HFFc6 (cell line): ENCODE results near the gene SH3PXD2A. TPM values are rescaled to one million over a fixed set of nuclear protein-coding genes. Genes with fewer than 3 reads are reported as not detected.
A peak's percentile ranks its signal among the peaks of the same experiment; 100 is the strongest.

Experiments used
- DNase-seq: peaks from one replicate; pipeline ENCODE4 v3.0.0-alpha.2; 2018
- H3K27ac Mint-ChIP-seq: 2 replicates; pipeline ENCODE4 v1.8.0; 2020; ENCODE audit warnings: mild to moderate bottlenecking, mixed read lengths
- H3K27me3 Mint-ChIP-seq: 2 replicates; pipeline ENCODE4 v1.8.0; 2021; ENCODE audit warnings: mild to moderate bottlenecking, moderate library complexity, mixed read lengths; ENCODE audit not compliant: insufficient read depth
- H3K36me3 Mint-ChIP-seq: 2 replicates; pipeline ENCODE4 v1.8.0; 2021; ENCODE audit warnings: low read depth, mixed read lengths
- H3K4me1 Mint-ChIP-seq: 2 replicates; pipeline ENCODE4 v1.8.0; 2020; ENCODE audit warnings: low read depth, mixed read lengths
- H3K4me3 Mint-ChIP-seq: 2 replicates; pipeline ENCODE4 v1.8.0; 2020; ENCODE audit warnings: mild to moderate bottlenecking, moderate library complexity, mixed read lengths
- H3K9me3 Mint-ChIP-seq: 2 replicates; pipeline ENCODE4 v1.8.0; 2020; ENCODE audit warnings: mild to moderate bottlenecking, mixed read lengths
- total RNA-seq, 6 experiments: library from RNA; stranded (reverse); fragmentation: NEBNext Ultra II Directional; extraction: Animal tissue kit (Norgen Biotek cat#: 25700); gene quantifications; 2 replicates in 1 of 6; 3 replicates in 5 of 6; pipeline ENCODE4 v1.2.3, GENCODE V29; 2021
- TF ChIP-seq, protein P1 (sequence below): fragments of 200-600 bp; sonication (generic); IDR thresholded peaks from 2 replicates; pipeline ENCODE4 v1.5.0; 2021; ENCODE audit warnings: antibody characterized with exemption, mild to moderate bottlenecking

The SH3PXD2A gene
- total RNA-seq, 6 experiments from 2014 or later: 75.5 to 113 (median 81.1) TPM

DNA sequence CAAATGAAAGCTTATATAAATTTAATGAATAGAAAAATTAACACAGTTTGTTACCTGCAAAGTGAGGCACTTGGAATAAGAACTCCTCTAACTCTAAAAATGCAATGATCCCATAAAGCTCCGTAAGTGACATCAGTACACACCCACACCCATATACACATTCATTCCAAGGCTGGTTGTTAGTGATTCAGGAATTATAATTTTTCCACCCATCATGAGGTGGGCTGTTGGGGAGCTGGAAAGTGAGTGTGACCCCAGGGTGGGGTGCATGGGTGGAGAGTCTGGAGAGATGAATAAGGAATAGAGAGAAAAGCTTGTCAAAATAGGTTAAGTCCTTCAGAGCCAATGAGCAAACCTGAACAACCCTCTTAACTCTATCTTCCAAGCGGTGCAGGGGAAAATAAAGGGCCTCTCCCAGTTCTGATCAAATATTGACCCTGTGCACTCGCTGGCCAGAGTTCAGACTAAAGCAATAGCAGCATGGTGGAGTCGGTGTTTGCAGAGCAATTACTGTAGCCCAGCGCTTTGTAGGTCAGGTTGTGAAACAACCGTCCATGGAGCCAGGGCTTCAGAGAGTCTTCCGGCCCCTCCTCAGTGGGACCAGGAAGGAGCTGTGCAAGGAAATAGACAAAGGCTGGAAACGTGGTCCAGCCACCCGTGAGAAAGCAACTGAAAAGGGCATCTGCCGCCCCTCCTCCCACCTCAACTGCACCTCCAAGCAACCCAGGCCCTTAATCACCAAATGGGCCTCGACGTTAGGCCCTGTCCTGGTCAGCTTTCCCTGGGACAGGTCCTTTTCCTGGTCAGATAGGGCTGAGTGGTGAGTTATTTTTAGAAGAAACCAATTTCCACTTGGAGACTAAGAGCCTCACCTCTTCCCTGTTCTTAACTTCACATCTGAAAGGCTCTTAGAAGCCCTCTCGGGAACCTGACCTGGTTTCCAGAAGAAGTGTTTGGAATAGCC lies 61.2 kb downstream of the SH3PXD2A start:
- H3K27ac Mint-ChIP-seq: no peak overlapping the region
- peaks cover 27% of the 10 kb centered on the region for H3K4me1 Mint-ChIP-seq
- TF ChIP-seq, protein P1, sequence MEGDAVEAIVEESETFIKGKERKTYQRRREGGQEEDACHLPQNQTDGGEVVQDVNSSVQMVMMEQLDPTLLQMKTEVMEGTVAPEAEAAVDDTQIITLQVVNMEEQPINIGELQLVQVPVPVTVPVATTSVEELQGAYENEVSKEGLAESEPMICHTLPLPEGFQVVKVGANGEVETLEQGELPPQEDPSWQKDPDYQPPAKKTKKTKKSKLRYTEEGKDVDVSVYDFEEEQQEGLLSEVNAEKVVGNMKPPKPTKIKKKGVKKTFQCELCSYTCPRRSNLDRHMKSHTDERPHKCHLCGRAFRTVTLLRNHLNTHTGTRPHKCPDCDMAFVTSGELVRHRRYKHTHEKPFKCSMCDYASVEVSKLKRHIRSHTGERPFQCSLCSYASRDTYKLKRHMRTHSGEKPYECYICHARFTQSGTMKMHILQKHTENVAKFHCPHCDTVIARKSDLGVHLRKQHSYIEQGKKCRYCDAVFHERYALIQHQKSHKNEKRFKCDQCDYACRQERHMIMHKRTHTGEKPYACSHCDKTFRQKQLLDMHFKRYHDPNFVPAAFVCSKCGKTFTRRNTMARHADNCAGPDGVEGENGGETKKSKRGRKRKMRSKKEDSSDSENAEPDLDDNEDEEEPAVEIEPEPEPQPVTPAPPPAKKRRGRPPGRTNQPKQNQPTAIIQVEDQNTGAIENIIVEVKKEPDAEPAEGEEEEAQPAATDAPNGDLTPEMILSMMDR: no peak
- H3K9me3 Mint-ChIP-seq: no peaks in the 10 kb centered on the region
- no peak for DNase-seq
- no peak overlapping the region for H3K4me3 Mint-ChIP-seq
- peaks cover 2% of the 10 kb centered on the region; the same call in 1 of the 2 replicates for H3K27me3 Mint-ChIP-seq
- H3K36me3 Mint-ChIP-seq: peaks cover 7% of the 10 kb centered on the region; the same call in 1 of the 2 replicates

DNA sequence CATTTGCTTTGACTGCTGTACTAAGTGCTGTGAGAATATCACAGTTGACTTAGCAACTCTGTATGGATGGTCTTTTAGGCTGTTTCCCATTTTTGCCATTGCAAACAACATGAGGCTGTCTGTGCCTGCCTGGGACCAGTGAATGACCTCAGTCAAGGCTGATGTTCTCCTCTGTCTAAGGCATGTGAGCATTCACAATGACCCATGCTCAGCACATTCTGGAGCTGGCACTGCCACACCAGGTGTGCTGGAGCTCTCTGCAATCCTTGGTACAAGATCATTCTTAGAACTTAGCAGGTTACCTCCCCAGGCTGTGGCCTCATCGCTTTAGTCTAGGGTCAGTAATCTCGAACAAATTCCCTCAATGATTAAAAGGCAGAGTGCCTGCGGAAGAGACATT lies 61.9 kb downstream of the SH3PXD2A start:
- no peak overlapping the region for H3K27ac Mint-ChIP-seq
- H3K4me1 Mint-ChIP-seq: peaks cover 24% of the 10 kb centered on the region

DNA sequence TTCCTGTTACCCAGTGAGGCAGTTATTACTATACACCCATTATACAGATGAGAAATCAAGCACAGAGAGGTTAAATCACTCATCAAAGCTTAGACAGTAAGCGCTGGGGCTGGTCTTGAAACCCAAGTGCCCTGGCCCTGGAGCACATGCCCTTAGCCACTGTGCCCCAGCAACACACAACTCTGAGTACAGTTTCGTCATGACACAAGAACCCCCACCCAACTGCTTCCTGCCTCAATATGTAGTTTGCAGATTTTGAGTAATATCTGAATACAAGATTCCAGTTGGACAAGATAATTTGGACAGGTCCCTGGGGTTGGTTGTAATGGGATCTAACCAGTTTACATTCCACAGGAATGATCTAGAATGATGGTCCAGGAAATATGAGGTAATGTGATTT lies 62.8 kb downstream of the SH3PXD2A start:
- Mint-ChIP-seq H3K4me3 (no peak overlapping the region), H3K27ac (no peak overlapping the region), H3K27me3 (peaks cover 2% of the 10 kb centered on the region; the same call in 1 of the 2 replicates), H3K36me3 (peaks cover 4% of the 10 kb centered on the region; the same call in 1 of the 2 replicates), H3K9me3 (no peaks in the 10 kb centered on the region), H3K4me1 (peaks cover 24% of the 10 kb centered on the region)
- peak; percentile 9 for DNase-seq
- TF ChIP-seq, protein P1: no peak

More for the DNA sequence above, 61.9 kb downstream of the SH3PXD2A start:
- TF ChIP-seq, protein P1: no peak
- H3K27me3 Mint-ChIP-seq: peaks cover 2% of the 10 kb centered on the region; the same call in 1 of the 2 replicates
- peaks cover 4% of the 10 kb centered on the region; the same call in 1 of the 2 replicates for H3K36me3 Mint-ChIP-seq
- no peaks in the 10 kb centered on the region for H3K9me3 Mint-ChIP-seq
- no peak for DNase-seq
- H3K4me3 Mint-ChIP-seq: no peak overlapping the region

DNA sequence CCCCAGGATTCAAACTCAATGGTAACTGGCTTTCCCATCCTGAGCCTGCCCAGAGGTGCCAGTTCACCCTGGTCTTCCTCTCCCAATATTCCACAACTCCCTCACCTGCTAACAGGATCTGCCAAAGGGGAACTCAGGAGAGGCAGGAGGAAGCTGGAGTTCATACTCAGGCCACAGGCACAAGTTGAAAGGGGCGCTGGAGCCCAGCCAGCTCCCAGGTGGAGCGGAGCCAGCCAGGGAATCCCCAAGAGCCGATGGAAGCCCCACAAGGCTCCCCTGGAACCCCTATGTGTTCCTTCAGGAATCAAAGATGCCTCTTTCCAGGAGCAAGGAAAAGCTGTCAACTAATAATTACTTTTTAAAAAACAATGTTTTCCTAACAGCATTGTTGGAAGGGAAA lies 63.5 kb downstream of the SH3PXD2A start:
- H3K4me3 Mint-ChIP-seq: no peak overlapping the region
- H3K4me1 Mint-ChIP-seq: peaks cover 24% of the 10 kb centered on the region
- no peaks in the 10 kb centered on the region for H3K9me3 Mint-ChIP-seq
- H3K27me3 Mint-ChIP-seq: peaks cover 2% of the 10 kb centered on the region; the same call in 1 of the 2 replicates
- TF ChIP-seq, protein P1: no peak
- no peak for DNase-seq
- H3K36me3 Mint-ChIP-seq: 0 out of 2 replicates have a peak, but pooled peaks cover 4% of the 10 kb centered on the region
- H3K27ac Mint-ChIP-seq: no peak overlapping the region

DNA sequence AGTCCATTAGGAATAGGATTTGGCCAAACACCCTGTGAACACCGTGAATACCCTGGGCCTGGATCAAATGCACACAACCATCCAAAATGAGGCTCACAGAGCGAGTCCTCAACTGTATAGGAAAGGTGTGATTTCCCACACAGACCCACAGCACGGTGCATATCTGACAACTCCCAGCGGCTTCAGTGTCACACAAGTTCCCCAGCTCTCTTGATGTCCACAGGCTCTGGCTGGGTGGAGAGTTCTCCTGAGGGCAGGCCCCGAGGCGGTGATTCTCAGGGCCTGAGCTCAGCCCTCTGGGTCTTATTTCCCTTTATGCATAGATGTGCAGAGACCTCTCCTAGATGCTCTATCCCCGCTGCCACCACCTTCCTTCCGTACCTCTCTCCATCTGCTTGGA lies 64.1 kb downstream of the SH3PXD2A start:
- Mint-ChIP-seq H3K27ac (no peak overlapping the region), H3K36me3 (0 out of 2 replicates have a peak, but pooled peaks cover under 1% of the 10 kb centered on the region), H3K9me3 (no peaks in the 10 kb centered on the region), H3K4me3 (no peak overlapping the region), H3K27me3 (peaks cover 2% of the 10 kb centered on the region; the same call in 1 of the 2 replicates), H3K4me1 (peaks cover 19% of the 10 kb centered on the region)
- TF ChIP-seq, protein P1: no peak
- no peak for DNase-seq
